ENCODE measurements around the gene CRPPA. TPM values are rescaled to one million over a fixed set of nuclear protein-coding genes. Genes with fewer than 3 reads are reported as not detected.

The CRPPA gene
- total and polyA plus RNA-seq, 2 of the 13 experiments (the other 11 are each of a cell fraction or from before 2014, with no cell fraction given), result 0.16 to 1.3 TPM

DNA sequence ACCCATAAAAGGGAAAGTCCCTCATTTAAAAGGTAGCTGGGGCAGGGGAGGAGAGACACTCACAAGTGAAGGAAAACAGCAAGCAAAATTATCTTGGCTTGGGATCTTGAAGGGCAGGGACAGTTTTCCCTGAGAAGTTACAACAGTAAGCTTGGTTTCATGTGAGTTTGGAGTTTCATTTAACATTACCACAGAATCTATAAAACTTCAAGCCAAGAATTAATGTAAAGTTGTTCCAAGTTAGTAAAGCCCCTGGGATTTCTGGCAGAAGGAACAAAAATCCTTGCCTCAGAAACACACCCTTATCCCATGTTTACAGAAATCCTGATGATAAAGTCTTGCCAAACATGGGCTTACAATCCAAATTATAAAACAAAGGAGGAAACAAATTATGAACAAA is 19.2 kb downstream of the CRPPA start:
- CTCF ChIA-PET (ENCODE audit: low intra/inter-chr PET ratio, low total read pairs), result no interaction called here
- intact Hi-C loops (cut with micrococcal nuclease; ENCODE audit: unreplicated experiment), result no loop called here
- no TSS peak for BruUV-seq (replicated peaks)
- Histone ChIP-seq H3K9ac (ENCODE audit: insufficient read depth, low read depth, low read length) (no peak overlapping the region), H3K9me3 (ENCODE audit: low read length) (peaks cover 58% of the 10 kb centered on the region), H3K4me3 (replicated peaks in 1 of 3; ENCODE audit: insufficient read depth in 1 of 3, low read depth in 2 of 3, low read length in 3 of 3) (no peak overlapping the region), H2AFZ (ENCODE audit: low read length) (no peak overlapping the region), H3K27me3 (ENCODE audit: control insufficient read depth in 1 of 2, insufficient read depth in 2 of 2, low read length in 2 of 2) (no peaks in the 10 kb centered on the region), H3K36me3 (replicated peaks in 1 of 2; ENCODE audit: control insufficient read depth in 1 of 2, insufficient read depth in 2 of 2, low read length in 2 of 2) (no peaks in the 10 kb centered on the region), H3K4me1 (ENCODE audit: insufficient read depth, low read length) (no peaks in the 10 kb centered on the region), H3K27ac (ENCODE audit: extremely low read length, insufficient read depth, low read length) (no peak overlapping the region), H3K4me2 (ENCODE audit: low read depth, low read length) (no peak overlapping the region), H4K20me1 (ENCODE audit: insufficient read depth, low read length) (no peaks in the 10 kb centered on the region), H3K79me2 (ENCODE audit: insufficient read depth, low read length) (no peaks in the 10 kb centered on the region)
- TF ChIP-seq ZNF557 (CRISPR knock-in tag; IDR thresholded peaks at IDR 0.05) (no peak), ATF1 (CRISPR knock-in tag; IDR thresholded peaks at IDR 0.05) (no peak), ZNF644 (CRISPR knock-in tag; IDR thresholded peaks at IDR 0.05; ENCODE audit: low read depth) (no peak), ZNF781 (CRISPR knock-in tag; IDR thresholded peaks at IDR 0.05; ENCODE audit: borderline replicate concordance, not compliant biosample characterization) (no peak), ATF7 (IDR thresholded peaks at IDR 0.05) (no peak), ATF7 (CRISPR knock-in tag; IDR thresholded peaks at IDR 0.05) (no peak), NONO (IDR thresholded peaks at IDR 0.05) (no peak), NONO (CRISPR knock-in tag; conservative IDR thresholded peaks at IDR 0.05) (no peak), TBL1XR1 (IDR thresholded peaks at IDR 0.05; ENCODE audit: borderline replicate concordance, low read length, partially characterized antibody) (no peak), PRPF4 (IDR thresholded peaks at IDR 0.05; ENCODE audit: low read depth, low read length, poor library complexity, severe bottlenecking) (no peak), CHD4 (IDR thresholded peaks at IDR 0.05; ENCODE audit: borderline replicate concordance, low read length) (no peak)
- TF ChIP-seq, protein P1, sequence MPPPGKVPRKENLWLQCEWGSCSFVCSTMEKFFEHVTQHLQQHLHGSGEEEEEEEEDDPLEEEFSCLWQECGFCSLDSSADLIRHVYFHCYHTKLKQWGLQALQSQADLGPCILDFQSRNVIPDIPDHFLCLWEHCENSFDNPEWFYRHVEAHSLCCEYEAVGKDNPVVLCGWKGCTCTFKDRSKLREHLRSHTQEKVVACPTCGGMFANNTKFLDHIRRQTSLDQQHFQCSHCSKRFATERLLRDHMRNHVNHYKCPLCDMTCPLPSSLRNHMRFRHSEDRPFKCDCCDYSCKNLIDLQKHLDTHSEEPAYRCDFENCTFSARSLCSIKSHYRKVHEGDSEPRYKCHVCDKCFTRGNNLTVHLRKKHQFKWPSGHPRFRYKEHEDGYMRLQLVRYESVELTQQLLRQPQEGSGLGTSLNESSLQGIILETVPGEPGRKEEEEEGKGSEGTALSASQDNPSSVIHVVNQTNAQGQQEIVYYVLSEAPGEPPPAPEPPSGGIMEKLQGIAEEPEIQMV (CRISPR knock-in tag; IDR thresholded peaks at IDR 0.05; ENCODE audit: low read depth), result no peak
- TF ChIP-seq, protein P2, sequence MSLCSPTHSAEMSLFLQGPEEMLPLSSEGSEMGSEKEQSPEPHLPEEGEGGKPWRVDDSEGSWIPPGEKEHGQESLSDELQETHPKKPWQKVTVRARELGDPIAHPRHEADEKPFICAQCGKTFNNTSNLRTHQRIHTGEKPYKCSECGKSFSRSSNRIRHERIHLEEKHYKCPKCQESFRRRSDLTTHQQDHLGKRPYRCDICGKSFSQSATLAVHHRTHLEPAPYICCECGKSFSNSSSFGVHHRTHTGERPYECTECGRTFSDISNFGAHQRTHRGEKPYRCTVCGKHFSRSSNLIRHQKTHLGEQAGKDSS (CRISPR knock-in tag; IDR thresholded peaks at IDR 0.05; ENCODE audit: borderline replicate concordance, low read depth), result no peak
- FAIRE-seq (no peak), ATAC-seq (no peak), DNase-seq (ENCODE audit: low spot score) (no peak)
- POLR2A ChIA-PET, result no interaction called here
- in situ Hi-C loops (cut with HindIII; ENCODE audit: extremely low pct_ligation_motif_present, low pct_unique_long_range_greater_than_20kb), result no loop called here
